ENCODE measurements around the gene PIK3C2G.
"Not testable (repeated sequence)": the region's sequence is repeated elsewhere in the genome, so short reads cannot be mapped to it uniquely, and the experiment has no call there.

PIK3C2G gene

DNA sequence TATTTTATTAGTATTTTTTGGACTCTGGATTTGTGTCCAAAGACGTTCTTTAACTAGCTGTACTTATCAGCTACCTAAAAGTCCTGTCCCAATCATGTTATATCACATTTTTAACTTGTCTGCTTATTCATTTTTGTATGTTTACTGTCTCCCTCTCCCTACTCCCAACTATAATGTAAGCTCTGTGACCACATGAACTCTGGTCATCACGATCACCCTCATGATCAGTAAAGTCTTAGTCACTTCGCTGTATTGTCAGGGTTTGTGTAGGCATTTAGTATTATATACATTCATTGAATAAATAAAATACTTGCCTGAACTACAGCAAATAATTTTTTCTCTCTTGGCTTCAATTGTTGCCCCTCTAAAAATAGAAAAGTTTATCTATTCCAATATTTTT lies 211.0 kb downstream of the PIK3C2G start:
- no peak for DNase-seq (ENCODE audit: low read depth in 2 of 2)

DNA sequence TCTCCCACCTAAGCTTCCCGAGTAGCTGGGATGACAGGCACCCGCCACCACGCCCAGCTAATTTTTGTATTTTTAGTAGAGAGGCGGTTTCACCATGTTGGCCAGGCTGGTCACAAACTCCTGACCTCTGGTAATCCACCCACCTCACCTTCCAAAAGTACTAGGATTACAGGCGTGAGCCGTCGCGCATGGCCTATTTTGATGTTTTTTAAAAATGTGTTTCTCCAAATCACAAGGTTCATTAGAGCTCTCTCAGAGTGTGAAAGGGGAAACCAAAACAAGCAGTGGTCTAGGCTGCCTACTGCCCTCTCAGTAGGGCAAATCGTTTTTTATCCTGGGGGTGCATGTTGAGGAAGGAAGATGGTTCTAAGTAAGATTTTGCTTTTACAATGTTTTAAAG lies 211.5 kb downstream of the PIK3C2G start:
- DNase-seq (ENCODE audit: low read depth in 2 of 2) = no peak

DNA sequence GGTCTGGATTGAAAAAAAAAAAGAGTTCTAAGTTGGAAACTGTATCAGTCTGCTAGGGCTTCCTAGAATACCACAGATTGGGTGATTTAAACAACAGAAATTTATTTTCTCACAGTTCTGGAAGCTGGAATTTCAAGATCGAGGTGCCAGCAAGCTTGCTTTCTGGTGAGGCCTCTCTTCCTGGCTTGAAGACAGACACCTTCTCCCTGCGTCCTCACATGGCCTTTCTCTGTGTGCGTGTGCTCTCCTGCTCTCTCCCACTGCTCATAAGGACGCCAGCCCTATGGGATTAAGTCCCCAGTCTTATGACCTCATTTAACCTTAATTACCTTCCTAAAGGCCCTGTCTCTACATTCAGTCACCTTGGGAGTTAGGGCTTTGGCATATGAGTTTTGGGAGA lies 215.5 kb downstream of the PIK3C2G start:
- no peak for DNase-seq (ENCODE audit: low read depth in 2 of 2)

DNA sequence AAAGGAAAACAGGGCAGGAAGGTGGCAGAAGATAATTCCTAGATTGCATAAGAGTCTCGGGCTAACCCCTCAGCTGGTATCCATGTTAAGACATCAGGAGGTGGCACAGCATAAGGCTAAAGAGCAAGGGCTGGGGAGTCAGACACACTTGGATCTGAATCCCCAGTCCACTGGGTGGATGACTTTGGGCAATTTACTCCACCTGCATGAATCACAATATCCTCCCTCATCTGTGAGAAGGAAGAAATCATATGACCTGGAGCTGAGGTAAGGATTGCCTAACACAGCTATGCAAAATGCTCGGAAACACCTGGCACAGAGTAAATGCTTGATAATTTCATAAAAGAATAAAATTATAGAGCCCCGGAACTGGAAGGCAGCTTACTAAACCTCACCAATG lies 217.9 kb downstream of the PIK3C2G start:
- DNase-seq (ENCODE audit: low read depth in 2 of 2) = no peak

DNA sequence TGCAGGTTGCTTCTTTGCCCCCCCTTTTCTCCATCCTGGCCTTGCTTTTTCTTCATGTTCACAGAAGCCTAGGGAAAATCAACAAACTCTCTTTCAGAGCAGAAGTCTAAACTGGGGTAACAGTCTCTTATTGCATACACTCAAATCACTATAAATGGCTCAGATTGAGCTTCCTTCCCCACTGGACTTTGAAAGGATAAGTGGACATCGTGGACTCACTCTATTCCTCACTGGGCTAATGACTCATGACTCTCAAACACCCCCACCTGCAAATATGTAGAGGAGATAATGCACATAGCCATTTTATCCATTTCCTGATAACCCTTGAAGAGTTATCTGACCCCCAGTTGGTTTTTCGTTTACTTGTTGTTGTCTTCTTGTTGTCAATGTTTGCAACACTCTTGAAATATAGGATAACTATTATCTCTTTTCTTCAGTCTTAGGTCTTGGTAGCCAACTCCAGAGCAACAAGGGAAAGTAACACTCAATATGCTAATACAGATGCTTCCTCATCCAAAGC lies 221.3 kb downstream of the PIK3C2G start:
- no peak for DNase-seq (ENCODE audit: low read depth in 2 of 2)

GRCh38 chr12:18483698-18484325 lies 222.5 kb downstream of the PIK3C2G start:
- no peak for DNase-seq (ENCODE audit: low read depth in 2 of 2)

DNA sequence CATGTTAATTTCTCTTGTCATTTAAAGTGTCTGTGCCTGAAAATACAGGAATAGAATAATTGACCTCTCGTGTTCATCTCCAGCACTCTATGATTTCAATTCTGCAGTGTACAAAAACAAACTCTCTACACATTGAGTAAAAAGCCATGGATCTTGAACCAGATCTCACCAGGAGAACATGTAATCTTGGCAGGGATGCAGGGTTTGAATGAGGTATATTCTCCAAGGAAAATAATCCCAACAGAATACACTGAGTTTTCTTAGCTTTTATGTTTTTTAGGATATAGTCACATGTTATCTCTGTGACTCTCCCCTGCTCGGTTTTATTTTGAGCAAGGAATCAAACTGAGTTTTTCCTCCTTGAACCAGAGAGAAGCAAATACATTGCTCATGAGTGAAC lies 224.7 kb downstream of the PIK3C2G start:
- DNase-seq (ENCODE audit: low read depth in 2 of 2) = no peak

DNA sequence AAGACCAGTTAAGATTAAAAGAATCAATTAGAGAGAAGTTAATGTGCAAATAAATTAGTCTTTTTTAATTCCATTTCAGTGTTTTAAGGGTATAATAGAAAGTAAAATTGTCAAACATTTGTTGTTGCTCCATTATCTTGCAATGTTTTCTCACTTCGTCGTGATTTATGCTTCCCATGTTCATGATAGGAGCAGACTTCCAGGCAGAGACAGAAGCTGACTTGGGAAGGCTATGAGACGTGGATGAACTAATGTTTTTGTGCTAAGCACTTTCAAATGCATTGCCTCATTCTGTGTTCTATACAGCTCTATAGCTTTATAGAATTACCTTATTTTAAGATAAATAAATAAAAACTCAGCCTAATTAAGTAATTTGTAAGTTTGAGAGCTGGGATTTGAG lies 226.2 kb downstream of the PIK3C2G start:
- DNase-seq (ENCODE audit: low read depth in 2 of 2) = no peak

GRCh38 chr12:18492372-18493025 lies 231.2 kb downstream of the PIK3C2G start:
- no peak for DNase-seq (ENCODE audit: low read depth in 2 of 2)

DNA sequence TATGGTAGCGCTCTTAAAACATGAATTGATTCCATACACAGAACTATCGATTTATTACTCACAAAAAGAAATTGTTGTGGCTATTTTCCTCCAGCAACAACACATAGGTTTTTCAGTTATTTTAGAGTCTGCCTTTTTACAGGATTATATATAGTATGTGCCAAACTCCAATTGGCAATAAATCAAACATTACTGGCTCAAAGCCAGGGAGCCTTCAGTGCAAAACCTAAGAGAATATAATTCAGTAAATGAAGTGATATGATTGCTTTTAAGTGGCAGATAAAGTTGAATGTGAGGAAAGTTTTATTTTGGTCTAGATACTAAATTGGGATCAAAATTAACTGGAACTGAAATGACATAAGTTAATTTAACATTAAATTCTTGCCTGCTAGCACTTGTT lies 234.8 kb downstream of the PIK3C2G start:
- DNase-seq (ENCODE audit: low read depth in 2 of 2) = no peak

GRCh38 chr12:18500160-18500574 lies 238.8 kb downstream of the PIK3C2G start:
- not testable (repeated sequence) for DNase-seq (ENCODE audit: low read depth in 2 of 2)

GRCh38 chr12:18500736-18501135 lies 239.4 kb downstream of the PIK3C2G start:
- DNase-seq (ENCODE audit: low read depth in 2 of 2) = not testable (repeated sequence)

DNA sequence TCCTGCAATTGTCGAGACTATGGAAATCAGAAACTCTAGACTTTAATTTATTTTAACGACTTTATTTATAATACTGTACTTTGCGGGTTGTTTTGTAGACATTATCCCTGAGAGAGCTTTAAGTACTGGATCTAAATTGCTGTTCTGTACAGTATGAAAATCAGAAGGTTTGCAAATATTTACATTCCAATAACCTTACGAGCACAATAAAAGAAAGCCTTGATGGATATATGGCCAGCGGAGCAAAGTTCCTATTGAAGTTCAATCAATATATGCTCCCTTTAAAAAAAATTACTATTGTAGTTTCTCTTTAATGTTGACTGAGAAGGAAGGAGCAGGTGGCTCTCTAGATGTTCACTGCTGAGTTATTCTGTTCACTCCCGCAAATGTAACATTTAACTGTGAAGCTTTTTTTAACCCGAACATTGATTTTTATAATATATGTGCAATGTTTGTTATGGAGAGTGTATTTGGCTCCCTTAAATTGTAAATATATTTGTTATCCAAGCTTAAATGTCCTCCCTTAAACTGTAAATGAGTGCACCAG lies 241.2 kb downstream of the PIK3C2G start:
- DNase-seq (ENCODE audit: low read depth in 2 of 2) = no peak

DNA sequence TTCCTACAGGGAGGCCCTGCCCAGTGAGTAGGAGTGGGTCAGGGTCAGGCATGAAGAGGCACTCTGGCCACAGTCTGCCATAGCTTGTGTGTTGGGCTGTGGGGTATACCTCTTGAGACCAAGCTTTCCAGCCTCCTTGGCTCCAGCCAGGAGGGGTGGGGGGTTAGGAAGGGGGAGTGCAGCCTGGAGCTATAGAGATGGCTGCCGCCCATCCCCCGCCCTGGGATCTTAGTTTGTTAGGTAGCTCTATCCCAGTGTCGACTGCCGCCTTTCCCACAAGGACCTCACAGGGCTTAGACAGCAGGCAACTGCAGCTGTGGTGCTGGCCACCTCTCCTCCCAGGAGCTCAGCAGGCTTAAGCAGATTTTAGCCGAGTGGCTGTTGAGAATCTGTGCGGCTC lies 260.1 kb downstream of the PIK3C2G start:
- DNase-seq (ENCODE audit: low read depth in 2 of 2) = no peak

DNA sequence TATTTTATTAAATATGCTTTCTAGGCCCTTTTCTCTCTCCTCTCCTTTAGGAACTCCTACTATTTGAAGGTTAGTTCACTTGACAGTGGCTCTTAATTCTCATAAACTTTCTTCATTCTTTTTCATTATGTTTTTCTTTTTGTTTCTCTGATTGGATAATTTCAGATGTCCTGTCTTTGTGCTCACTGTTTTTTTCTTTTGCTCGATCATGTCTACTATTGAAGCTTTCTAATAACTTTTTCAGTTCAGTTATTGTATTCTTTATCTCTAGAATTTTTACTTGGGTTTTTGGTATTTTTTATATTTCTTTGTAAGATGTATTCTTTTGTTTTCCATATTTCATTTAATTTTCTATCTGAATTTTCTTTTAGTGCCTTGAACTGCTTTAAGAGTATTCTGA lies 261.5 kb downstream of the PIK3C2G start:
- DNase-seq (ENCODE audit: low read depth in 2 of 2) = no peak

DNA sequence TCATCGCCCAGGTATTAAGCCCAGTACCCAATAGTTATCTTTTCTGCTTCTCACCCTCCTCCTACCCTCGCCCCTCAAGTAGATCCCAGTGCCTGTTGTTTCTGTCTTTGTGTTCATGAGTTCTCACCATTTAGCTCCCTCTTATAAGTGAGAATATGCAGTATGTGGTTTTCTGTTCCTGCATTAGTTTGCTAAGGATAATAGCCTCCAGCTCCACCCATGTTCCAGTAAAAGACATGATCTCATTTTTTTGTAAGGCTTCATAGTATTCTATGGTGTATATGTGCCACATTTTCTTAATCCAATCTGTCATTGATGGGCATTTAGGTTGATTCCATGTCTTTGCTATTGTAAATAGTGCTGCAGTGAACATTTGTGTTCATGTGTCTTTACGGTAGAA lies 281.2 kb downstream of the PIK3C2G start:
- not testable (repeated sequence) for DNase-seq (ENCODE audit: low read depth in 2 of 2)

DNA sequence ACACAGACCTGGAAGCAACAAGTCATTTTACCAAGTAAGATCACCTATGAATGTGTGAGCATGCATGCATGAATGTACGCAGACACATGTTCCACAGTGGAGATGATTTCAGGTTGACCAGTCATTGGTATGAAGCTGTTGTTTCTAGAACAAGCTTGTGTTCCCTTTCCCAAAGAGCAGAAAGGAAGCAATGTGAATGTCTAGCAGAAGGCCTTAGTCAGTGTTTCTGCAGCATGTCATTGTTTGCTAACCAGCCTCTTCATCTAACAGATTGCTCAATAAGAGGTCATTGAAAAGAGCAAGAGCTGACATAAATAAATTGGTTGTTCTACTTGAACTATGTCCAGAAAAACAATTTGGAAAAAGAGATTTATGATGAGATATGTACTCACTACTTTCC lies 285.1 kb downstream of the PIK3C2G start:
- DNase-seq (ENCODE audit: low read depth in 2 of 2) = no peak

- no peak for DNase-seq (ENCODE audit: low read depth in 2 of 2)
These were observed 288.3 kb downstream of the PIK3C2G start for GRCh38 chr12:18549598-18549997.

DNA sequence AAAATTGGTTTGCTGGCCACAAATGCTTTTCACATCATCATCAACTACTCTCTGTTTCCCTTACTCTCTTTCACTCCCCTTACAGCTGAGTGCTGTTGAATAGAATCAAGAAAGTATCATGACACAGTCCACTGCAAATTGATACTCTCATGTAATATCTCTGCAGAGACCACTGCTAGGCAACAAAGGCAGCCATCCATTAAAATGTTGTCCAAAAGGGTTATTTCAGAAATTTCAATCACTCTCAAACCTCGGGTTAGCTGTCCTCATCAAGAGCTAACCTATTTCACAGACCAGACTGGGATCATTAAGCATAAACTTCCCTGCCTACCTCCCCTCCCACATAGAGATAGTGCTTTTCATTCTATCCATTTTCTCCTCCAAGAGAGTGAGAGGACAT lies 289.8 kb downstream of the PIK3C2G start:
- DNase-seq (ENCODE audit: low read depth in 2 of 2) = no peak

- DNase-seq (ENCODE audit: low read depth in 2 of 2) = no peak
These were observed 290.4 kb downstream of the PIK3C2G start for GRCh38 chr12:18551701-18552100.

DNA sequence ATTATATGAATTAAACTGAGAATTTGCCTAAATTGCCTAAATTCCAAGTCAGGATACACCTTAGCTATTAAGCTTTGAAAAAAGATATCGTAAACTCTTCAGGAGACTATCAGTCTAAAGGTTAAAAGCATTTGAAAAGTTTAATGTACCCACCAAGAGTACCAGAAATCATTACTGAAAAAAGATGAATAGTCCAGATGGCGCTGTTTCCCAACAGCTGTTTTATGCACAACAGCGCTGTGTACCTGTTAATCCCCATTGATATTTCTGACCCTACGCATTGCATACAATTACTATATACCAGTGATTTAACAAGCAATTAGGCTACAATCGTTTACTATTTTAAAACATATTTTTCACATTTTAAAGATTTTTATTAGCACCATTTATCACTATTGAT lies 291.5 kb downstream of the PIK3C2G start:
- no peak for DNase-seq (ENCODE audit: low read depth in 2 of 2)

- DNase-seq (ENCODE audit: low read depth in 2 of 2) = no peak
These were observed 294.8 kb downstream of the PIK3C2G start for GRCh38 chr12:18556161-18556560.

DNA sequence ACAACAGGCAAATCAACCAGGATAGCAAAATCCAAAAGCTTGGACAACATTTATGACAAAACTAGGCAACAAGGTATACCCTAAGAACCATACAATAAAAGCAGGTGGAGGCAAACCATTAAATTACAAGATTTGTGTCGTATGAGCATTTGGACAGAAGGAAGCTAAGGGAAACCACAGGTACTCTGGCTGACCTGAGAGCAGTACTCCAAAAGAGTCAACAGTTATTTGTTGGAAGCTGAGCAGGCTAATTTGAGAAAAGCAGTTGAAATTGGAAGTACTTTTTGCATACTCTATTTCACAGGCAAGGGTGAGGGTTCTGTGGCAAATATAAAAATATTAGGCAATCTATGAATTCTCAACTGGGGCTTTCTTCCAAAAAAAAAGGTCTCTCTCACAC lies 297.9 kb downstream of the PIK3C2G start:
- DNase-seq (ENCODE audit: low read depth in 2 of 2) = no peak
